Uterus (tissue), 4 donors: Measurements from ENCODE around the gene USP17L27. TPM values are rescaled to one million over a fixed set of nuclear protein-coding genes. Genes with fewer than 3 reads are reported as not detected.
"Not testable (repeated sequence)": the region's sequence is repeated elsewhere in the genome, so short reads cannot be mapped to it uniquely, and the experiment has no call there.

ENCODE experiments used
- DNase-seq, 2 donors: peaks; one replicate each; pipeline ENCODE4 v3.0.0-alpha.2; 2019 to 2020
- H3K27ac ChIP-seq, 2 donors: fragments of 200-600 bp; sonication (generic); 1 replicate in 1 of 2; 2 replicates in 1 of 2; pipeline ENCODE4 v1.5.1; 2016 to 2018
- H3K27me3 ChIP-seq, 2 donors: fragments of 200-600 bp; sonication (generic); one replicate each; pipeline ENCODE4 v1.5.1; 2018 to 2019; ENCODE audit warnings: control low read depth in 1 of 2
- H3K36me3 ChIP-seq, 2 donors: fragments of 200-600 bp; sonication (generic); one replicate each; pipeline ENCODE4 v1.5.1; 2019; ENCODE audit warnings: control low read depth in 1 of 2
- H3K4me1 ChIP-seq, 2 donors: fragments of 200-600 bp; sonication (generic); one replicate each; pipeline ENCODE4 v1.5.1; 2018 to 2019; ENCODE audit warnings: control low read depth in 1 of 2
- H3K4me3 ChIP-seq, 2 donors: fragments of 200-600 bp; sonication (generic); 1 replicate in 1 of 2; 2 replicates in 1 of 2; pipeline ENCODE4 v1.5.1; 2018 to 2019; ENCODE audit warnings: mild to moderate bottlenecking in 1 of 2
- H3K9me3 ChIP-seq, 2 donors: fragments of 200-600 bp; sonication (generic); one replicate each; pipeline ENCODE4 v1.5.1; 2019; ENCODE audit warnings: control low read depth in 1 of 2
- CTCF ChIP-seq, 4 experiments: fragments of 200-600 bp in 2 of 4; fragments of 450-650 bp in 2 of 4; sonication (generic) in 2 of 4; IDR thresholded peaks; one replicate each; pipeline ENCODE4 v1.5.1; 2016 to 2019; ENCODE audit warnings: antibody characterized with exemption in 4 of 4, mild to moderate bottlenecking in 2 of 4, moderate library complexity in 1 of 4
- POLR2A ChIP-seq, 2 donors: fragments of 450-650 bp; IDR thresholded peaks; one replicate each; pipeline ENCODE4 v1.6.1; 2016; ENCODE audit warnings: antibody characterized with exemption in 2 of 2, mild to moderate bottlenecking in 1 of 2, moderate library complexity in 1 of 2
- intact Hi-C: fragments of 100-400 bp; cut with DNase I; formaldehyde crosslinking; loops from one replicate; pipeline ENCODE4 v1.15.1; 2023; ENCODE audit warnings: low total_unique reads
- total RNA-seq, 4 donors: library from RNA; depleted of rRNA in 3 of 4; stranded (reverse); fragments of >200 nt in 3 of 4; gene quantifications; one replicate each; pipeline versions ENCODE4 v1.1.0 to v1.2.4, GENCODE V29; 2014 to 2023
- donor health status: DM: yes; HTN: yes; CAD: no.

The USP17L27 gene
- total RNA-seq, 4 donors from 2014 or later = not detected

GRCh38 chr4:9381012-9381534 lies 37.1 kb downstream of the USP17L27 start:
- H3K4me1 ChIP-seq, H3K36me3 ChIP-seq, H3K9me3 ChIP-seq, intact Hi-C loops, H3K27me3 ChIP-seq, H3K27ac ChIP-seq: not testable (repeated sequence)
- peak overlapping the region in 1 of 2 donors; percentile 23 for H3K4me3 ChIP-seq
- TF ChIP-seq CTCF (IDR thresholded peaks at IDR 0.05) = peak in 3 of 4 experiments; percentile 28 to 40 (median 36)
- DNase-seq = peak; percentile 38 to 53

- H3K27ac ChIP-seq = no peak overlapping the region
- no peak for DNase-seq
- no peaks in the 10 kb centered on the region for H3K27me3 ChIP-seq
- no peaks in the 10 kb centered on the region for H3K9me3 ChIP-seq
- H3K4me3 ChIP-seq = no peak overlapping the region
- no peaks in the 10 kb centered on the region for H3K36me3 ChIP-seq
- intact Hi-C loops = no loop called here
- no peaks in the 10 kb centered on the region for H3K4me1 ChIP-seq
- TF ChIP-seq CTCF (IDR thresholded peaks at IDR 0.05) = no peak
- no peak for TF ChIP-seq POLR2A (IDR thresholded peaks at IDR 0.05)
Measured at GRCh38 chr4:9384126-9384525, 40.2 kb downstream of the USP17L27 start.

GRCh38 chr4:9389001-9389400 lies 45.1 kb downstream of the USP17L27 start:
- H3K27ac ChIP-seq, H3K4me1 ChIP-seq, H3K27me3 ChIP-seq, intact Hi-C loops, H3K36me3 ChIP-seq, DNase-seq, H3K9me3 ChIP-seq, H3K4me3 ChIP-seq: not testable (repeated sequence)

Other genes starting within 250 kb of the USP17L27 start
- not detected for gene FAM90A26, start 173.7 kb upstream of the USP17L27 start, total RNA-seq
- not detected for gene USP17L10, start 133.5 kb upstream of the USP17L27 start, total RNA-seq
- gene USP17L11, start 128.7 kb upstream of the USP17L27 start, total RNA-seq = not detected
- not detected for gene USP17L12, start 124.0 kb upstream of the USP17L27 start, total RNA-seq
- not detected for gene USP17L13, start 119.3 kb upstream of the USP17L27 start, total RNA-seq
- gene USP17L15, start 109.8 kb upstream of the USP17L27 start, total RNA-seq = under 1 TPM in 1 of 4 donors, not detected in 3; 0.27 TPM
- gene USP17L17, start 100.3 kb upstream of the USP17L27 start, total RNA-seq = not detected
- not detected for gene USP17L18, start 95.5 kb upstream of the USP17L27 start, total RNA-seq
- gene USP17L19, start 90.8 kb upstream of the USP17L27 start, total RNA-seq = not detected
- gene USP17L20, start 86.0 kb upstream of the USP17L27 start, total RNA-seq = not detected
- not detected for gene USP17L21, start 81.3 kb upstream of the USP17L27 start, total RNA-seq
- gene USP17L22, start 76.5 kb upstream of the USP17L27 start, total RNA-seq = not detected
- not detected for gene USP17L24, start 19.0 kb upstream of the USP17L27 start, total RNA-seq
- gene USP17L25, start 14.2 kb upstream of the USP17L27 start, total RNA-seq = not detected
- not detected for gene USP17L26, start 9.5 kb upstream of the USP17L27 start, total RNA-seq
- gene USP17L5, start 4.7 kb upstream of the USP17L27 start, total RNA-seq = not detected
- gene USP17L28, start 4.7 kb downstream of the USP17L27 start, total RNA-seq = not detected
- gene USP17L29, start 9.5 kb downstream of the USP17L27 start, total RNA-seq = not detected
- gene USP17L30, start 19.0 kb downstream of the USP17L27 start, total RNA-seq = not detected
- gene DEFB131A, start 100.3 kb downstream of the USP17L27 start, total RNA-seq = not detected